H1 (cell line): Measurements from ENCODE around the gene SEPTIN1.

Source experiments
- CEBPB ChIP-seq: IDR thresholded peaks from 2 replicates; pipeline ENCODE4 v1.6.1; 2012; ENCODE audit warnings: low read depth, low read length
- CREB1 ChIP-seq: IDR thresholded peaks from 2 replicates; pipeline ENCODE4 v1.6.1; 2012; ENCODE audit warnings: inconsistent platforms
- CTCF ChIP-seq, 3 experiments: IDR thresholded peaks; 1 replicate in 2 of 3; 2 replicates in 1 of 3; pipeline versions ENCODE4 v1.5.1 to v1.6.1; 2011; ENCODE audit warnings: low read length in 3 of 3, mild to moderate bottlenecking in 3 of 3, inconsistent platforms in 2 of 3, low read depth in 1 of 3, moderate library complexity in 1 of 3; ENCODE audit not compliant: insufficient read depth in 1 of 3; ENCODE audit errors: control extremely low read depth in 1 of 3
- EP300 ChIP-seq, 2 experiments: IDR thresholded peaks; 1 replicate in 1 of 2; 2 replicates in 1 of 2; pipeline ENCODE4 v1.6.1; 2011 to 2012; ENCODE audit warnings: low read depth in 2 of 2, low read length in 2 of 2, mild to moderate bottlenecking in 2 of 2, borderline replicate concordance in 1 of 2, inconsistent platforms in 1 of 2, moderate library complexity in 1 of 2
- EZH2 ChIP-seq: fragments of 200-600 bp; sonication (generic); IDR thresholded peaks from 2 replicates; pipeline ENCODE4 v1.7.1; 2012; ENCODE audit warnings: low read depth, mild to moderate bottlenecking, moderate library complexity, low read length, inconsistent platforms; ENCODE audit not compliant: severe bottlenecking
- JUN ChIP-seq: IDR thresholded peaks from 2 replicates; pipeline ENCODE4 v1.6.1; 2011; ENCODE audit warnings: low read depth, mild to moderate bottlenecking, improper control_type of control experiment, low read length
- MAFK ChIP-seq: IDR thresholded peaks from 2 replicates; pipeline ENCODE4 v1.6.1; 2012; ENCODE audit warnings: low read depth, mild to moderate bottlenecking, improper control_type of control experiment, low read length
- POLR2A ChIP-seq, 2 experiments: IDR thresholded peaks; 1 replicate in 1 of 2; 2 replicates in 1 of 2; pipeline ENCODE4 v1.6.1; 2011; ENCODE audit warnings: low read depth in 2 of 2, low read length in 2 of 2, mild to moderate bottlenecking in 2 of 2; ENCODE audit errors: control extremely low read depth in 1 of 2
- RBBP5 ChIP-seq: IDR thresholded peaks from 2 replicates; pipeline ENCODE4 v1.7.1; 2012; ENCODE audit warnings: low read depth, mild to moderate bottlenecking, inconsistent platforms, low read length, moderate library complexity, borderline replicate concordance
- RFX5 ChIP-seq: IDR thresholded peaks from 2 replicates; pipeline ENCODE4 v1.6.1; 2011; ENCODE audit warnings: low read depth, low read length, improper control_type of control experiment, borderline replicate concordance
- SIN3A ChIP-seq, 2 experiments: IDR thresholded peaks in 1 of 2; conservative IDR thresholded peaks in 1 of 2; 2 replicates each; pipeline ENCODE4 v1.6.1; 2011 to 2012; ENCODE audit warnings: low read length in 2 of 2, improper control_type of control experiment in 1 of 2, low read depth in 1 of 2, mild to moderate bottlenecking in 1 of 2
- SP2 ChIP-seq: IDR thresholded peaks from 2 replicates; pipeline ENCODE4 v1.6.1; 2012; ENCODE audit warnings: mild to moderate bottlenecking, low read length, inconsistent platforms
- ZNF274 ChIP-seq: IDR thresholded peaks from 2 replicates; pipeline ENCODE4 v1.7.0; 2012; ENCODE audit warnings: low read length, borderline replicate concordance; ENCODE audit errors: extremely low read depth
- TF ChIP-seq, protein P1 (sequence below): IDR thresholded peaks from 2 replicates; pipeline ENCODE4 v1.6.1; 2011; ENCODE audit warnings: low read depth, mild to moderate bottlenecking, low read length; ENCODE audit not compliant: insufficient read depth

GRCh38 chr16:30407102-30407803 is 24.9 kb upstream of the SEPTIN1 start, which contains the start of gene ZNF771:
- TF ChIP-seq SIN3A (conservative IDR thresholded peaks at IDR 0.05 in 1 of 2, IDR thresholded peaks at IDR 0.05 in 1 of 2; ENCODE audit: low read depth in 1 of 2, low read length in 2 of 2) (peak in 1 of 2 experiments; percentile 54; a peak in 1 of 4 replicates), SP2 (no peak), POLR2A (IDR thresholded peaks at IDR 0.05; ENCODE audit: control extremely low read depth in 1 of 2, low read depth in 2 of 2, low read length in 2 of 2) (peak; percentile 65 to 92), CTCF (IDR thresholded peaks at IDR 0.05; ENCODE audit: control extremely low read depth in 1 of 3, insufficient read depth in 1 of 3, low read depth in 1 of 3, low read length in 3 of 3) (no peak), RBBP5 (no peak; the same call in 1 of the 2 replicates), CREB1 (no peak), RFX5 (no peak), JUN (no peak), ZNF274 (no peak), EP300 (IDR thresholded peaks at IDR 0.05; ENCODE audit: borderline replicate concordance in 1 of 2, low read depth in 2 of 2, low read length in 2 of 2) (no peak), CEBPB (no peak), MAFK (no peak), EZH2 (no peak)
- TF ChIP-seq, protein P1, sequence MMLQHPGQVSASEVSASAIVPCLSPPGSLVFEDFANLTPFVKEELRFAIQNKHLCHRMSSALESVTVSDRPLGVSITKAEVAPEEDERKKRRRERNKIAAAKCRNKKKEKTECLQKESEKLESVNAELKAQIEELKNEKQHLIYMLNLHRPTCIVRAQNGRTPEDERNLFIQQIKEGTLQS = no peak
